A673 (cell line): ENCODE results near the gene TAPBPL. TPM values are rescaled to one million over a fixed set of nuclear protein-coding genes. Genes with fewer than 3 reads are reported as not detected.

Source experiments
- Bru-seq: library from RNA; stranded (reverse); fragments of 400-500 nt; gene quantifications from one replicate; lab custom pipeline; 2021; lab: Mats Ljungman, UMichigan
- BruChase-seq, 2 experiments: library from RNA; stranded (reverse); fragments of 400-500 nt; gene quantifications; one replicate each; lab custom pipeline; 2021; lab: Mats Ljungman, UMichigan
- BruUV-seq: library from RNA; stranded (reverse); fragments of 400-500 nt; replicated peaks from 2 replicates; lab custom pipeline; 2021; lab: Mats Ljungman, UMichigan
- CTCF ChIA-PET: fragments of 300-600 bp; sonication (Branson Sonifier 250); formaldehyde crosslinking; loops from one replicate; lab custom pipeline; 2022; ENCODE audit warnings: antibody characterized with exemption; lab: Charles Lee
- POLR2A ChIA-PET: fragments of 300-600 bp; sonication (Branson Sonifier 250); formaldehyde crosslinking; loops from one replicate; lab custom pipeline; 2022; ENCODE audit warnings: antibody characterized with exemption; ENCODE audit not compliant: low non-redundant PET; lab: Charles Lee
- DNase-seq: peaks from one replicate; pipeline ENCODE4 v3.0.0-alpha.2; 2015; ENCODE audit warnings: low spot score
- H3K27ac ChIP-seq: fragments of 200-600 bp; sonication (generic); 2 replicates; pipeline ENCODE4 v1.5.1; 2016; ENCODE audit warnings: mixed run types, low read depth, mild to moderate bottlenecking, mixed read lengths, antibody characterized with exemption, low read length; ENCODE audit not compliant: poor library complexity, severe bottlenecking
- H3K27me3 ChIP-seq: fragments of 200-600 bp; sonication (generic); replicated peaks from 2 replicates; pipeline ENCODE4 v1.6.1; 2017; ENCODE audit warnings: mixed run types, low read depth, mild to moderate bottlenecking, mixed read lengths, antibody characterized with exemption, low read length; ENCODE audit not compliant: insufficient read depth, poor library complexity
- H3K36me3 ChIP-seq: fragments of 200-600 bp; sonication (generic); 2 replicates; pipeline ENCODE4 v1.6.1; 2016; ENCODE audit warnings: mixed run types, mild to moderate bottlenecking, mixed read lengths, antibody characterized with exemption, low read length; ENCODE audit not compliant: insufficient read depth, poor library complexity, severe bottlenecking
- H3K4me1 ChIP-seq: fragments of 200-600 bp; sonication (generic); 2 replicates; pipeline ENCODE4 v1.6.1; 2017; ENCODE audit warnings: mixed run types, mild to moderate bottlenecking, mixed read lengths, antibody characterized with exemption, low read length; ENCODE audit not compliant: insufficient read depth, poor library complexity, severe bottlenecking
- H3K4me3 ChIP-seq: fragments of 200-600 bp; sonication (generic); 2 replicates; pipeline ENCODE4 v1.5.1; 2016; ENCODE audit warnings: low read depth, mixed run types, mild to moderate bottlenecking, mixed read lengths, low read length; ENCODE audit not compliant: poor library complexity, severe bottlenecking
- H3K9me3 ChIP-seq: fragments of 200-600 bp; sonication (generic); 2 replicates; pipeline ENCODE4 v1.6.1; 2016; ENCODE audit warnings: mixed run types, low read depth, mild to moderate bottlenecking, mixed read lengths, antibody characterized with exemption, low read length; ENCODE audit not compliant: poor library complexity, severe bottlenecking
- EZH2 ChIP-seq: fragments of 200-600 bp; sonication (generic); IDR thresholded peaks from 2 replicates; pipeline ENCODE4 v1.6.1; 2017; ENCODE audit warnings: borderline replicate concordance, low read depth, mild to moderate bottlenecking, mixed read lengths, antibody characterized with exemption, low read length; ENCODE audit not compliant: poor library complexity, severe bottlenecking
- intact Hi-C: fragments of 100-400 bp; cut with micrococcal nuclease; formaldehyde crosslinking; loops from one replicate; pipeline ENCODE4 v1.10.0; 2022; ENCODE audit not compliant: unreplicated experiment
- long read RNA-seq: library from polyadenylated mRNA; stranded (forward); transcript quantifications from one replicate; pipeline ENCODE4 v2.0.0, GENCODE V29; 2022
- total RNA-seq: library from RNA; stranded (reverse); gene quantifications from 2 replicates; pipeline ENCODE4 v1.2.3, GENCODE V29; 2021
- TF ChIP-seq, protein P1 (sequence below): fragments of 300-800, 200-600 bp; sonication (generic); conservative IDR thresholded peaks from 2 replicates; pipeline ENCODE4 v1.5.1; 2017; ENCODE audit warnings: low read depth, mild to moderate bottlenecking, antibody characterized with exemption, low read length, moderate library complexity, mixed read lengths

The TAPBPL gene, protein sequence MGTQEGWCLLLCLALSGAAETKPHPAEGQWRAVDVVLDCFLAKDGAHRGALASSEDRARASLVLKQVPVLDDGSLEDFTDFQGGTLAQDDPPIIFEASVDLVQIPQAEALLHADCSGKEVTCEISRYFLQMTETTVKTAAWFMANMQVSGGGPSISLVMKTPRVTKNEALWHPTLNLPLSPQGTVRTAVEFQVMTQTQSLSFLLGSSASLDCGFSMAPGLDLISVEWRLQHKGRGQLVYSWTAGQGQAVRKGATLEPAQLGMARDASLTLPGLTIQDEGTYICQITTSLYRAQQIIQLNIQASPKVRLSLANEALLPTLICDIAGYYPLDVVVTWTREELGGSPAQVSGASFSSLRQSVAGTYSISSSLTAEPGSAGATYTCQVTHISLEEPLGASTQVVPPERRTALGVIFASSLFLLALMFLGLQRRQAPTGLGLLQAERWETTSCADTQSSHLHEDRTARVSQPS
- 6.9 and 7.4 TPM in 2 replicates for total RNA-seq
- percentile 53 among the genes with signal in this experiment for Bru-seq, nascent RNA
- percentile 48 among the genes with signal in this experiment for BruChase-seq, experiment 1, labeled RNA remaining after a 2-hour chase
- percentile 50 among the genes with signal in this experiment for BruChase-seq, experiment 2, labeled RNA remaining after a 6-hour chase
- long read RNA-seq, transcript TAPBPL-201 (7 exons, 1,741 nt): major isoform, 27 of 34 reads
- long read RNA-seq, partial matches to known transcripts: 1 of 34 reads
- long read RNA-seq, other reads (novel, unspliced or antisense): 4 of 34 reads

DNA sequence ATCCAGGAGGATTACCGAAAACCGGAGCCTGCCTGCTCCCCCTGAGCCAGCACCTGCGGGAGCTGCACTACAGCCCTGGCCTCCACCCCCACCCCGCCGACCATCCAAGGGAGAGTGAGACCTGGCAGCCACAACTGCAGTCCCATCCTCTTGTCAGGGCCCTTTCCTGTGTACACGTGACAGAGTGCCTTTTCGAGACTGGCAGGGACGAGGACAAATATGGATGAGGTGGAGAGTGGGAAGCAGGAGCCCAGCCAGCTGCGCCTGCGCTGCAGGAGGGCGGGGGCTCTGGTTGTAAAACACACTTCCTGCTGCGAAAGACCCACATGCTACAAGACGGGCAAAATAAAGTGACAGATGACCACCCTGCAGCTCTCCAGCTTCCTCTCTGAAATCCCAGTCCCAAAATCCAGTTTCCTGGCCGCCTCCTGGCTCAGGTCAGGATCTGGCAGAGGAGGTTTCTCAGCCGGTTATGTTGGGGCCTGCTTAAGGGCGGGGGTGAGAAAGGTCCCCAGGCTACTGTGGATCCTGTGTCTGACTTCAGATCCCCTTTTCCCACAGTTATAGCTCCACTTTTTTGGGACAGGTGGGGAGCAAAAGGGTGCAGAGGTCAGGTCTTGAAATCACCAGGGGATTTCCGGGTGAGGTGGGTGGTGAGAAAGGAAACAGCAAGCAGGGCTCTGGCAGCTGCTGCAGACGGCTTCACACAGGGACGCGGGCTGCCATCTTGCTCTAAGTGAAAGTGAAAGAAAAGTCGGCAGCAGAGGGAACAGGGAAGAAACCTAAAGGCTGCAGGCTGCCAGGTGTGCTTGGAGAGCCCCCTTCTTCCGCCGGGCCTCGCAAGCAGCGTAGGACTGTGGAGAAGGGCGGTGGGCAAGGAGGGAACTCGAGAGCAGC, at the start of gene TAPBPL:
TAPBPL (plus strand) TSS at position 695 of the 897 bp plus-strand sequence. CDS start 207 bp downstream, outside the sequence.
- peaks cover 27% of the 10 kb centered on the region for H3K4me1 ChIP-seq
- H3K27ac ChIP-seq: peak within 1 kb of the TSS; percentile 85
- H3K4me3 ChIP-seq: peak within 1 kb of the TSS; percentile 58
- BruUV-seq: TSS peak; percentile 58
- H3K27me3 ChIP-seq: no peaks in the 10 kb centered on the region
- DNase-seq: peak; percentile 89
- H3K9me3 ChIP-seq: no peaks in the 10 kb centered on the region
- TF ChIP-seq, protein P1, sequence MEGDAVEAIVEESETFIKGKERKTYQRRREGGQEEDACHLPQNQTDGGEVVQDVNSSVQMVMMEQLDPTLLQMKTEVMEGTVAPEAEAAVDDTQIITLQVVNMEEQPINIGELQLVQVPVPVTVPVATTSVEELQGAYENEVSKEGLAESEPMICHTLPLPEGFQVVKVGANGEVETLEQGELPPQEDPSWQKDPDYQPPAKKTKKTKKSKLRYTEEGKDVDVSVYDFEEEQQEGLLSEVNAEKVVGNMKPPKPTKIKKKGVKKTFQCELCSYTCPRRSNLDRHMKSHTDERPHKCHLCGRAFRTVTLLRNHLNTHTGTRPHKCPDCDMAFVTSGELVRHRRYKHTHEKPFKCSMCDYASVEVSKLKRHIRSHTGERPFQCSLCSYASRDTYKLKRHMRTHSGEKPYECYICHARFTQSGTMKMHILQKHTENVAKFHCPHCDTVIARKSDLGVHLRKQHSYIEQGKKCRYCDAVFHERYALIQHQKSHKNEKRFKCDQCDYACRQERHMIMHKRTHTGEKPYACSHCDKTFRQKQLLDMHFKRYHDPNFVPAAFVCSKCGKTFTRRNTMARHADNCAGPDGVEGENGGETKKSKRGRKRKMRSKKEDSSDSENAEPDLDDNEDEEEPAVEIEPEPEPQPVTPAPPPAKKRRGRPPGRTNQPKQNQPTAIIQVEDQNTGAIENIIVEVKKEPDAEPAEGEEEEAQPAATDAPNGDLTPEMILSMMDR: no peak
- no peak for TF ChIP-seq EZH2
- intact Hi-C loops: no loop called here
- ChIA-PET CTCF (interaction anchor here (1.5 kb wide), 1 partner anchor 14 kb away, joined by 6 read pairs; no protein-coding TSS in a partner anchor), POLR2A (no interaction called here)
- H3K36me3 ChIP-seq: no peaks in the 10 kb centered on the region

DNA sequence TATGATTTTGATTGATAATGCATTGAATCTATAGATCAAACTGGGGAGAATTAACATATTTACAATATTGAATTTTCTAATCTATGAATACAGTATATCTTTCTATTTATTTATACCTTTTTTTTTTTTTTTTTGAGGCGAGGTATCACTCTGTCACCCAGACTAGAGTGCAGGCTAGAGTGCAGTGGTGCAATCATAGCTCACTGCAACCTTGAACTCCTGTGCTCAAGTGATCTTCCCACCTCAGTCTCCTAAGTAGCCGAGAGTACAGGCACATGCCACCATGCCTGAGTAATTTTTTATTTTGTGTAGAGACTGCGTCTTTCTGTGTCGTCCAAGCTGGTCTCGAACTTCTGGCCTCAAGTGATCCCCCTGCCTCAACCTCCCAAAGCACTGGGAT, 47.5 kb upstream of the TAPBPL start:
- BruUV-seq: no TSS peak
- no peaks in the 10 kb centered on the region for H3K36me3 ChIP-seq
- H3K9me3 ChIP-seq: no peaks in the 10 kb centered on the region
- H3K4me3 ChIP-seq: no peak overlapping the region
- TF ChIP-seq EZH2: no peak
- TF ChIP-seq, protein P1: no peak
- ChIA-PET CTCF (no interaction called here), POLR2A (no interaction called here)
- H3K4me1 ChIP-seq: no peaks in the 10 kb centered on the region
- intact Hi-C loops: no loop called here
- no peak for DNase-seq
- H3K27ac ChIP-seq: no peak overlapping the region
- H3K27me3 ChIP-seq: no peaks in the 10 kb centered on the region

DNA sequence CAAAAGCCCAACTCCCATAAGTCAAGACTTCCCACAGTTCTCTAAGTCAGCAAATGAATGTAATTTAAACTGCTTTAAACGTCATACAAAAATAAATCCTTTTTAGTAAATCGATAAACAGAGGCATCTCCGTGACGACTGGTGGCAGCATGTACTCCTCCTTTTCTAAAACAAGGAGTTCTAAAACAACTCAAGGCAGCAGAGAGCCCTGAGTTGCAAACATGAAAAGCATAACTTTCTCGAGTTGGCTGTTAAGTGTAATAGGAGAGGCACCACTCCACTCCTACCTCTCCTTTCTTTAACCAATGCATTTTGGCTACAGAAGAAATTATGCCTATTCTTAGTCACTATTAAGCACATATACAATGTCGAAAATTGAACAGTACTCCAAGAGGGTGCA, 45.9 kb upstream of the TAPBPL start:
- no peak for TF ChIP-seq EZH2
- TF ChIP-seq, protein P1: no peak
- H3K27ac ChIP-seq: no peak overlapping the region
- H3K4me1 ChIP-seq: no peaks in the 10 kb centered on the region
- no peak for DNase-seq
- intact Hi-C loops: no loop called here
- no peak overlapping the region for H3K4me3 ChIP-seq
- CTCF ChIA-PET: no interaction called here
- BruUV-seq: no TSS peak
- no peaks in the 10 kb centered on the region for H3K36me3 ChIP-seq
- POLR2A ChIA-PET: no interaction called here
- no peaks in the 10 kb centered on the region for H3K27me3 ChIP-seq
- H3K9me3 ChIP-seq: no peaks in the 10 kb centered on the region
